Measurements from ENCODE around the gene PRKAR2B. TPM values are rescaled to one million over a fixed set of nuclear protein-coding genes. Genes with fewer than 3 reads are reported as not detected.

Gene PRKAR2B
- total and polyA plus RNA-seq, 4 donors = 0.88 to 41.8 (median 1.6) TPM

- Histone ChIP-seq H3K27me3 (ENCODE audit: control insufficient read depth in 4 of 4, insufficient read depth in 4 of 4, low read length in 3 of 4) (no peaks in the 10 kb centered on the region), H3K9me3 (ENCODE audit: control insufficient read depth in 4 of 4, low read length in 3 of 4) (peaks cover 0 to 1% (median 0%) of the 10 kb centered on the region in 4 donors), H3K27ac (ENCODE audit: low read depth in 1 of 2, low read length in 2 of 2) (no peak overlapping the region), H3K9ac (ENCODE audit: low read depth in 1 of 2, low read length in 2 of 2) (no peak overlapping the region), H3K4me1 (ENCODE audit: control insufficient read depth in 4 of 4, insufficient read depth in 4 of 4, low read length in 3 of 4) (peaks cover 4 to 12% (median 8%) of the 10 kb centered on the region in 4 donors), H3K4me3 (ENCODE audit: low read depth in 1 of 3, low read length in 3 of 3) (no peak overlapping the region), H3K36me3 (ENCODE audit: control insufficient read depth in 4 of 4, insufficient read depth in 3 of 4, low read depth in 1 of 4, low read length in 3 of 4) (no peaks in the 10 kb centered on the region)
- 92% methylated on average over 1 of the region's 1 CpG for WGBS
- TF ChIP-seq ZBTB33 (IDR thresholded peaks at IDR 0.05) = no peak
- TF ChIP-seq TAF1 (conservative IDR thresholded peaks at IDR 0.05) = no peak
- no peak for TF ChIP-seq RAD21 (IDR thresholded peaks at IDR 0.05)
- no peak for TF ChIP-seq JUND (IDR thresholded peaks at IDR 0.05)
- TF ChIP-seq REST (IDR thresholded peaks at IDR 0.05) = no peak
- no peak for TF ChIP-seq MAX (IDR thresholded peaks at IDR 0.05)
- TF ChIP-seq SP1 (IDR thresholded peaks at IDR 0.05) = no peak
- no peak for TF ChIP-seq FOXA1 (IDR thresholded peaks at IDR 0.05)
- TF ChIP-seq FOXA2 (IDR thresholded peaks at IDR 0.05) = no peak
- TF ChIP-seq GABPA (IDR thresholded peaks at IDR 0.05 in 1 of 2, conservative IDR thresholded peaks at IDR 0.05 in 1 of 2) = no peak
- TF ChIP-seq RXRA (IDR thresholded peaks at IDR 0.05) = no peak
- no peak for DNase-seq (ENCODE audit: low spot score)
These were observed 5.0 kb downstream of the PRKAR2B start for GRCh38 chr7:107049480-107049879.

GRCh38 chr7:107049971-107050532, 5.5 kb downstream of the PRKAR2B start:
- Histone ChIP-seq H3K36me3 (ENCODE audit: control insufficient read depth in 4 of 4, insufficient read depth in 3 of 4, low read depth in 1 of 4, low read length in 3 of 4) (no peaks in the 10 kb centered on the region), H3K27me3 (ENCODE audit: control insufficient read depth in 4 of 4, insufficient read depth in 4 of 4, low read length in 3 of 4) (no peaks in the 10 kb centered on the region), H3K9me3 (ENCODE audit: control insufficient read depth in 4 of 4, low read length in 3 of 4) (peaks cover 0 to 1% (median 0%) of the 10 kb centered on the region in 4 donors), H3K4me1 (ENCODE audit: control insufficient read depth in 4 of 4, insufficient read depth in 4 of 4, low read length in 3 of 4) (peaks cover 2 to 8% (median 4%) of the 10 kb centered on the region in 4 donors), H3K9ac (ENCODE audit: low read depth in 1 of 2, low read length in 2 of 2) (no peak overlapping the region), H3K27ac (ENCODE audit: low read depth in 1 of 2, low read length in 2 of 2) (no peak overlapping the region), H3K4me3 (ENCODE audit: low read depth in 1 of 3, low read length in 3 of 3) (no peak overlapping the region)
- WGBS = 87% methylated on average over 1 of the region's 1 CpG
- TF ChIP-seq RXRA (IDR thresholded peaks at IDR 0.05) (no peak), GABPA (IDR thresholded peaks at IDR 0.05 in 1 of 2, conservative IDR thresholded peaks at IDR 0.05 in 1 of 2) (no peak), NR2F2 (IDR thresholded peaks at IDR 0.05) (no peak), TAF1 (conservative IDR thresholded peaks at IDR 0.05) (no peak), ZBTB33 (IDR thresholded peaks at IDR 0.05) (no peak)
- no peak for DNase-seq (ENCODE audit: low spot score)
